ENCODE results near the gene DNER. TPM values are rescaled to one million over a fixed set of nuclear protein-coding genes. Genes with fewer than 3 reads are reported as not detected.

DNER gene
- total RNA-seq, 2 donors from 2014 or later, result 0.27 to 1.7 TPM

- DNase-seq, result no peak
Measured at GRCh38 chr2:229429589-229429988, 284.8 kb downstream of the DNER start.

DNA sequence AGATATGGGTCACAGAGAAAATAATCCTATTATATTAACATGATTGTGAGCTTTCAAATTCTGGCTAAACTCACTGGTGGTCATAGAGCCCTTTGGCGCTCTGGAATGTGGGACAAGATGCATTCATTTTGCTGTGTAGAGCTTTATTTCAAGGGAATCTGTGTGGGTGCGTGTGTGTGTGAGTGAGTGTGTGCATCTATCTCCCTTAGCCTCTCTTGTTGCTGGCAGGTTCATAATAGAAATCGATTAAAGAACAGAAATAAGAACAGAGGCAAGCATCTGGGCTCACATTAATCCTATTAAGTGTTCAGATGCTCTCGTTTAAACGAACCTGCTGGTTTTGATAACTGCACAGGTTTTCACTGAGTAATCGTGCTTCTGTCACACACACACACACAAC lies 287.9 kb downstream of the DNER start:
- no peaks in the 10 kb centered on the region for H3K36me3 ChIP-seq
- H3K4me3 ChIP-seq, result no peak overlapping the region
- TF ChIP-seq, protein P1, sequence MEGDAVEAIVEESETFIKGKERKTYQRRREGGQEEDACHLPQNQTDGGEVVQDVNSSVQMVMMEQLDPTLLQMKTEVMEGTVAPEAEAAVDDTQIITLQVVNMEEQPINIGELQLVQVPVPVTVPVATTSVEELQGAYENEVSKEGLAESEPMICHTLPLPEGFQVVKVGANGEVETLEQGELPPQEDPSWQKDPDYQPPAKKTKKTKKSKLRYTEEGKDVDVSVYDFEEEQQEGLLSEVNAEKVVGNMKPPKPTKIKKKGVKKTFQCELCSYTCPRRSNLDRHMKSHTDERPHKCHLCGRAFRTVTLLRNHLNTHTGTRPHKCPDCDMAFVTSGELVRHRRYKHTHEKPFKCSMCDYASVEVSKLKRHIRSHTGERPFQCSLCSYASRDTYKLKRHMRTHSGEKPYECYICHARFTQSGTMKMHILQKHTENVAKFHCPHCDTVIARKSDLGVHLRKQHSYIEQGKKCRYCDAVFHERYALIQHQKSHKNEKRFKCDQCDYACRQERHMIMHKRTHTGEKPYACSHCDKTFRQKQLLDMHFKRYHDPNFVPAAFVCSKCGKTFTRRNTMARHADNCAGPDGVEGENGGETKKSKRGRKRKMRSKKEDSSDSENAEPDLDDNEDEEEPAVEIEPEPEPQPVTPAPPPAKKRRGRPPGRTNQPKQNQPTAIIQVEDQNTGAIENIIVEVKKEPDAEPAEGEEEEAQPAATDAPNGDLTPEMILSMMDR (IDR thresholded peaks at IDR 0.05), result no peak
- no peaks in the 10 kb centered on the region for H3K9me3 ChIP-seq
- intact Hi-C loops (cut with DNase I), result no loop called here
- H3K27me3 ChIP-seq, result no peaks in the 10 kb centered on the region
- no peaks in the 10 kb centered on the region for H3K4me1 ChIP-seq
- H3K27ac ChIP-seq, result no peak overlapping the region
- H3K9ac ChIP-seq (ENCODE audit: low read depth in 2 of 2, low read length in 2 of 2), result no peak overlapping the region
- no peak for DNase-seq

More at GRCh38 chr2:229429589-229429988, 284.8 kb downstream of the DNER start:
- Histone ChIP-seq H3K27ac (no peak overlapping the region), H3K9me3 (no peaks in the 10 kb centered on the region), H3K4me1 (no peaks in the 10 kb centered on the region), H3K36me3 (no peaks in the 10 kb centered on the region), H3K4me3 (no peak overlapping the region), H3K9ac (ENCODE audit: low read depth in 2 of 2, low read length in 2 of 2) (no peak overlapping the region), H3K27me3 (no peaks in the 10 kb centered on the region)
- TF ChIP-seq, protein P1 (IDR thresholded peaks at IDR 0.05), result no peak
- intact Hi-C loops (cut with DNase I), result no loop called here

- TF ChIP-seq, protein P1 (IDR thresholded peaks at IDR 0.05), result no peak
- DNase-seq, result no peak
- Histone ChIP-seq H3K36me3 (no peaks in the 10 kb centered on the region), H3K27ac (no peak overlapping the region), H3K9me3 (no peaks in the 10 kb centered on the region), H3K4me3 (no peak overlapping the region), H3K4me1 (no peaks in the 10 kb centered on the region), H3K9ac (ENCODE audit: low read depth in 2 of 2, low read length in 2 of 2) (no peak overlapping the region), H3K27me3 (no peaks in the 10 kb centered on the region)
- intact Hi-C loops (cut with DNase I), result no loop called here
Measured at GRCh38 chr2:229425598-229425997, 288.8 kb downstream of the DNER start.

GRCh38 chr2:229422063-229422462 lies 292.3 kb downstream of the DNER start:
- no peaks in the 10 kb centered on the region for H3K36me3 ChIP-seq
- H3K4me3 ChIP-seq, result no peak overlapping the region
- no peak for DNase-seq
- no peak overlapping the region for H3K9ac ChIP-seq (ENCODE audit: low read depth in 2 of 2, low read length in 2 of 2)
- intact Hi-C loops (cut with DNase I), result no loop called here
- no peaks in the 10 kb centered on the region for H3K9me3 ChIP-seq
- H3K27ac ChIP-seq, result no peak overlapping the region
- H3K4me1 ChIP-seq, result no peaks in the 10 kb centered on the region
- TF ChIP-seq, protein P1 (IDR thresholded peaks at IDR 0.05), result no peak
- no peaks in the 10 kb centered on the region for H3K27me3 ChIP-seq

DNA sequence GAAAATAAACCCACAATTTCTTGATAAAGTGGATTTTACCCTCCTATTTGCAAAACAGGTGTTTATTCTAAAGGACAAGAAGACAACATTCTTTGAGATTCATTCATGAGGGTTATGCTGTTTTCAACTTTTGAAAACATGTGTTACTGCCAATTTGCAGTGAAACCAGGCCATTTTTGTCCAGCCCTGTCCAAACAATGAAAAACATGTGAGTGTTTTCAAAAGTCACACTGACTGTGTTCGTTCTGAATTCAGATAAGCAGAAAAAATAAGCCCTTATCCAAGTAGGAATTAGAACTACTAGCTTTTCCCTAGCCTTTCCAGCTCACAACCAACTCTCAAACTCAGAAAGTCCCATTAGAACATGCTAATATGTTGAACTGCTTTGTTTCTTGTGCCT lies 295.2 kb downstream of the DNER start:
- intact Hi-C loops (cut with DNase I), result no loop called here
- TF ChIP-seq, protein P1 (IDR thresholded peaks at IDR 0.05), result no peak
- no peaks in the 10 kb centered on the region for H3K9me3 ChIP-seq

GRCh38 chr2:229417916-229418315 lies 296.4 kb downstream of the DNER start:
- H3K9ac ChIP-seq (ENCODE audit: low read depth in 2 of 2, low read length in 2 of 2), result no peak overlapping the region
- H3K4me3 ChIP-seq, result no peak overlapping the region
- TF ChIP-seq, protein P1 (IDR thresholded peaks at IDR 0.05), result no peak
- no peaks in the 10 kb centered on the region for H3K27me3 ChIP-seq
- H3K27ac ChIP-seq, result no peak overlapping the region
- no peaks in the 10 kb centered on the region for H3K9me3 ChIP-seq
- H3K4me1 ChIP-seq, result no peaks in the 10 kb centered on the region
- H3K36me3 ChIP-seq, result no peaks in the 10 kb centered on the region
- intact Hi-C loops (cut with DNase I), result no loop called here
- DNase-seq, result no peak

More for the DNA sequence above, 295.2 kb downstream of the DNER start:
- Histone ChIP-seq H3K4me1 (no peaks in the 10 kb centered on the region), H3K9ac (ENCODE audit: low read depth in 2 of 2, low read length in 2 of 2) (no peak overlapping the region), H3K4me3 (no peak overlapping the region), H3K36me3 (no peaks in the 10 kb centered on the region), H3K27me3 (no peaks in the 10 kb centered on the region), H3K27ac (no peak overlapping the region)
- DNase-seq, result no peak

Data from colonic mucosa (tissue), 4 donors.